ENCODE data around the gene EMILIN1. TPM values are rescaled to one million over a fixed set of nuclear protein-coding genes. Genes with fewer than 3 reads are reported as not detected.

The EMILIN1 gene
- 1.1 and 2.5 TPM in 2 replicates for total RNA-seq
- long read RNA-seq = 0 reads

DNA sequence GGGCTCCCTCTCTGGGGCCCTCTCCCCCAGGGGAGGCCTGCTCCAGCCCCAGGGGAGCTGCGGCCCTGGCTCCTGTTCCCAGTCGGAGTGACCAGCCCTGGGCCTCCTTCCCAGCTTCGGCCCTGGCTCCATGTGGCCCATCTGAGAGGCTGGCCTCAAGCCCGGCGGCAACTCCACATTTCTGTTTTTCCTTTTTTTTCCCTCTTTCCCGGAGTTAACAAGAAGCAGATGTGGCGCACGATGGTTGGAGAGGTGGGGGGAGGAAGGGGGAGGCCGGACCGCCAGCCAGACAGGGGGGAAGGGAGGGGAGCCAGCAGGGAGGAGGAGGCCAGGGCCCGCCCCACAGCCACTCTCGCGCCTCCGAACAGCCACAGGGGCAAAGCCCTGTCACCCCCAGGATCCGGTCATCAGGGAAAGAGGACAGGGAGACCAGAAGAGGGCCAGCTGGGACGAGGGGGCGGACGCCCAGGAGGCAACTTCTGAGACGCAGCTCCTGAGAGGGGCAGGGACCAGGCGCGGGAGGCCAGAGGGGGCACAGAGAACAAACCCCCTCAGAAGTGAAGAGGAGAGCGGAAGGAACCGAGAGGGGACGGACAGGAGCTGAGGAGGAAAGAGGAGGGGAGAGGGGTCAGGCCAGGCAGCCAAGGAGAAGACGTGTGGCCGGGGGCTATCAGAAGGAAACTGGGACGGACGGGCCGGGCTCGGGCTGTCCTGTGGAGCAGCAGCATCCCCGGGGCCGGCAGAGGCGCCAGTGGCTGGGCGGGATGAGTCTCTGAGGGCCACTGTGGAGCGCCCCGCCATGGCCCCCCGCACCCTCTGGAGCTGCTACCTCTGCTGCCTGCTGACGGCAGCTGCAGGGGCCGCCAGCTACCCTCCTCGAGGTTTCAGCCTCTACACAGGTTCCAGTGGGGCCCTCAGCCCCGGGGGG lies at the start of gene EMILIN1:
Gene EMILIN1 (plus strand): TSS at position 349 of the 928 bp plus-strand sequence. CDS start 451 bp downstream, at position 800.
- no peaks in the 10 kb centered on the region for H3K9me3 Mint-ChIP-seq (ENCODE audit: low read depth)
- H3K27ac Mint-ChIP-seq = no peak within 1 kb of the TSS
- H3K4me1 Mint-ChIP-seq (ENCODE audit: low read depth) = peaks cover 6% of the 10 kb centered on the region
- no peaks in the 10 kb centered on the region for H3K36me3 Mint-ChIP-seq (ENCODE audit: insufficient read depth)
- peaks cover 33% of the 10 kb centered on the region for H3K27me3 Mint-ChIP-seq
- H3K4me3 Mint-ChIP-seq (ENCODE audit: low read depth) = no peak within 1 kb of the TSS
- TF ChIP-seq, protein P1, sequence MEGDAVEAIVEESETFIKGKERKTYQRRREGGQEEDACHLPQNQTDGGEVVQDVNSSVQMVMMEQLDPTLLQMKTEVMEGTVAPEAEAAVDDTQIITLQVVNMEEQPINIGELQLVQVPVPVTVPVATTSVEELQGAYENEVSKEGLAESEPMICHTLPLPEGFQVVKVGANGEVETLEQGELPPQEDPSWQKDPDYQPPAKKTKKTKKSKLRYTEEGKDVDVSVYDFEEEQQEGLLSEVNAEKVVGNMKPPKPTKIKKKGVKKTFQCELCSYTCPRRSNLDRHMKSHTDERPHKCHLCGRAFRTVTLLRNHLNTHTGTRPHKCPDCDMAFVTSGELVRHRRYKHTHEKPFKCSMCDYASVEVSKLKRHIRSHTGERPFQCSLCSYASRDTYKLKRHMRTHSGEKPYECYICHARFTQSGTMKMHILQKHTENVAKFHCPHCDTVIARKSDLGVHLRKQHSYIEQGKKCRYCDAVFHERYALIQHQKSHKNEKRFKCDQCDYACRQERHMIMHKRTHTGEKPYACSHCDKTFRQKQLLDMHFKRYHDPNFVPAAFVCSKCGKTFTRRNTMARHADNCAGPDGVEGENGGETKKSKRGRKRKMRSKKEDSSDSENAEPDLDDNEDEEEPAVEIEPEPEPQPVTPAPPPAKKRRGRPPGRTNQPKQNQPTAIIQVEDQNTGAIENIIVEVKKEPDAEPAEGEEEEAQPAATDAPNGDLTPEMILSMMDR (IDR thresholded peaks at IDR 0.05; ENCODE audit: unreplicated experiment) = no peak
- DNase-seq (ENCODE audit: low spot score, unreplicated experiment) = no peak

DNA sequence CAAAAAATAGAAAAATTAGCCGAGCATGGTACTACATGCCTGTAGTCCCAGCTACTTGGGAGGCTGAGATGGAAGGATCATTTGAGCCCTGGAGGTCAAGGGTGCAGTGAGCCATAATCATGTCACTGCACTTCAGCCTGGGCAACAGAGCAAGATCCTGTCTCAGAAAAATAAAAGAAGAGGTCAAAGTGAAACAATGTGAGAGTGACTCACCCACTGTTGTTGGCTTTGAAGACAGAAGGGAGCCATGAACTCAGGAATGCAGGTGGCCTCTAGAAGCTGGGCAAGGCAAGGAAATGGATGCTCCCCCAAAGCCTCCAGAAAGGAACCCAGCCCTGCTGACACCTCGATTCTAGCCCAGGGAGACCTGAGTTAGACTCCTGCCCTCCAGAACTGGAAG lies 49.4 kb upstream of the EMILIN1 start:
- Mint-ChIP-seq H3K27ac (no peak overlapping the region), H3K4me3 (ENCODE audit: low read depth) (no peak overlapping the region), H3K4me1 (ENCODE audit: low read depth) (peaks cover 10% of the 10 kb centered on the region), H3K9me3 (ENCODE audit: low read depth) (no peaks in the 10 kb centered on the region), H3K27me3 (no peaks in the 10 kb centered on the region), H3K36me3 (ENCODE audit: insufficient read depth) (peaks cover 4% of the 10 kb centered on the region)
- TF ChIP-seq, protein P1 (IDR thresholded peaks at IDR 0.05; ENCODE audit: unreplicated experiment) = no peak
- no peak for DNase-seq (ENCODE audit: low spot score, unreplicated experiment)

DNA sequence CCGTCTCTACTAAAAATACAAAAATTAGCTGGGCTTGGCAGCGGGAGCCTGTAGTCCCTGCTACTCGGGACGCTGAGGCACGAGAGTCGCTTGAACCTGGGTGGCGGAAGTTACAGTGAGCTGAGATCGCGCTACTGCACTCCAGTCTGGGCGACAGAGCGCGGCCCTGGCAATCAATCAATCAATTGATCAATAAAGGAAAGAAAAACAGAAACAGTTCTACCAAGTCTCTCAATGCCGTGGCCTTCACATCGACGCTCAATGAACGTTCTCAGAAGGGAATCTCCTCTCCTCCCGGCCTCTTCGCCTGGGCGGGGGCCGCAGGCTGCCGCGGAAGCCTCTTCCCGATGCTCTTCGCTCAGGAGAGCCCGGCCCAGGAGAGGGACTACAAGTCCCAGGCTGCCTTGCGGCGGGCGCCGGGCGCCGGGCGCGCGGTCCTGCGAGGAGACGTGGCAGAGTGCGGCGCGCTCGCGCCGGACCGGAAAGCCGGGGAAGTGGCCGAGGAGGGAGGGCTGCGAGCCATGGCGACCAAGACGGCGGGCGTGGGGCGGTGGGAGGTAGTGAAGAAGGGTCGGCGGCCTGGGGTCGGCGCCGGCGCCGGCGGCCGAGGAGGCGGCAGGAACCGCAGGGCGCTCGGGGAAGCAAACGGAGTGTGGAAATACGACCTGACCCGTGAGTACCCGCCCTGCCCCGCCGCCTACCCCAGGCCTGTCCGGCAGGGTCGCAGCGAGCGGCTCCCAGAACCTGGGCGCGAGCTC lies 45.7 kb upstream of the EMILIN1 start, which contains the start of gene TMEM214:
Gene TMEM214 (plus strand): TSS at position 471 of the 758 bp plus-strand sequence. CDS start 51 bp downstream, at position 522.
- H3K4me1 Mint-ChIP-seq (ENCODE audit: low read depth) = peaks cover 12% of the 10 kb centered on the region
- H3K27ac Mint-ChIP-seq = peak within 1 kb of the TSS; percentile 92
- no peaks in the 10 kb centered on the region for H3K9me3 Mint-ChIP-seq (ENCODE audit: low read depth)
- peak; percentile 74 for DNase-seq (ENCODE audit: low spot score, unreplicated experiment)
- H3K27me3 Mint-ChIP-seq = no peaks in the 10 kb centered on the region
- TF ChIP-seq, protein P1 (IDR thresholded peaks at IDR 0.05; ENCODE audit: unreplicated experiment) = peak; percentile 27
- H3K36me3 Mint-ChIP-seq (ENCODE audit: insufficient read depth) = peaks cover 5% of the 10 kb centered on the region
- H3K4me3 Mint-ChIP-seq (ENCODE audit: low read depth) = peak within 1 kb of the TSS; percentile 93

DNA sequence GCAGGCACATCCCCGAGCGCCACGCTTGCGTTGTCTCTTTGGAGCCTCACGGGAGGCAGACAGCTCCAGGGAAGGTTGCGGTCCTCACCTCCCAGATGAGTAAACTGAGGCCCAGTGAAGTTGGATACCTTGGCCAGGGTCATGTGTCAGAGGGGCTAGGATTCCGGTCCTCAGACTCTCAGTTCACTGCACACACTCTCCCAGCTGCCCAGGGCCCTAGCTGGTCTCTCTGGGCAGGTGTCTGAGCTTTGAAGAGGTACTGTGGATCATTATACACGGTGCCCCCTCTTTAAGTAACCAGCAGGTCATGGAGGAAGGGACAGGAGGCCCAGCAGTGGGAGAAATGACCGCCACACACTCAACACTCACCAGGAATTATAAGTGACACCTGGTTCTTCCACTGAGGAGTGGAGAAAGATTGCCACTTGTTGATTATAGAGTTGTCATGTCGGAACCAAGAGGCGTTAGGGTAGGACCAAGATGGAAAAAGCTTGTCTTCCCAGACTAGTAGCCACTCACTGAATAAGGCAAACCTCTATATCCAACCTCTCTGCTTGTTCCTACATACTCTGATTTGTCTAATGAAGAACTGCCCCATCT lies 45.1 kb upstream of the EMILIN1 start:
- Mint-ChIP-seq H3K27ac (peak overlapping the region; percentile 86), H3K36me3 (ENCODE audit: insufficient read depth) (peaks cover 7% of the 10 kb centered on the region), H3K9me3 (ENCODE audit: low read depth) (no peaks in the 10 kb centered on the region), H3K4me1 (ENCODE audit: low read depth) (peaks cover 12% of the 10 kb centered on the region), H3K27me3 (no peaks in the 10 kb centered on the region), H3K4me3 (ENCODE audit: low read depth) (peak overlapping the region; percentile 93)
- no peak for DNase-seq (ENCODE audit: low spot score, unreplicated experiment)
- TF ChIP-seq, protein P1 (IDR thresholded peaks at IDR 0.05; ENCODE audit: unreplicated experiment) = no peak

DNA sequence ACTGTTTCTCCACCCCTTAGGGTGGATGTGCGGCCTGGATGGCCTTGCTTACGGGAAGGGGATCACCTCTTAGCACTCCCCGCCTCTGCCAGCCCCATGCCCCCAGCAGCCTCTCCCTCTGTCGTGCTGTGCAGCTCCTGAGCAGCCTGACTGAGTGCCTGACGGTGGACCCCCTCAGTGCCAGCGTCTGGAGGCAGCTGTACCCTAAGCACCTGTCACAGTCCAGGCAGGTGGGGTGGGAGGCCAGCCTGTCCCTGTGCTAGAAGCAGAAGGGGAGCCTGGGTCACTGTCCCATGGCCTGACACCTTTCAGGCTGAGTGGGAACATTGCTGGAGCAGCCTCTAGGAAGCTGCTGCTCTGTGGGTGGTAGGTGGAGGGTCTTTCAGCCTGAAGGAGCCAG lies 40.4 kb upstream of the EMILIN1 start:
- DNase-seq (ENCODE audit: low spot score, unreplicated experiment) = no peak
- peaks cover 15% of the 10 kb centered on the region for H3K36me3 Mint-ChIP-seq (ENCODE audit: insufficient read depth)
- no peak overlapping the region for H3K4me3 Mint-ChIP-seq (ENCODE audit: low read depth)
- H3K27me3 Mint-ChIP-seq = no peaks in the 10 kb centered on the region
- peaks cover 10% of the 10 kb centered on the region for H3K4me1 Mint-ChIP-seq (ENCODE audit: low read depth)
- H3K27ac Mint-ChIP-seq = no peak overlapping the region
- TF ChIP-seq, protein P1 (IDR thresholded peaks at IDR 0.05; ENCODE audit: unreplicated experiment) = no peak
- no peaks in the 10 kb centered on the region for H3K9me3 Mint-ChIP-seq (ENCODE audit: low read depth)
